ENCODE results near the gene SASS6.

The SASS6 gene

GRCh38 chr1:100141192-100141591 lies 8.5 kb upstream of the SASS6 start:
- Histone ChIP-seq H2AFZ (ENCODE audit: low read depth, low read length) (no peak overlapping the region), H3K4me1 (ENCODE audit: insufficient read depth, low read length) (no peaks in the 10 kb centered on the region), H3K9me3 (ENCODE audit: low read length) (no peaks in the 10 kb centered on the region), H3K4me3 (ENCODE audit: low read length) (no peak overlapping the region), H3K27me3 (ENCODE audit: insufficient read depth, low read length) (no peaks in the 10 kb centered on the region), H3K36me3 (ENCODE audit: insufficient read depth, low read length) (peaks cover 88% of the 10 kb centered on the region)

DNA sequence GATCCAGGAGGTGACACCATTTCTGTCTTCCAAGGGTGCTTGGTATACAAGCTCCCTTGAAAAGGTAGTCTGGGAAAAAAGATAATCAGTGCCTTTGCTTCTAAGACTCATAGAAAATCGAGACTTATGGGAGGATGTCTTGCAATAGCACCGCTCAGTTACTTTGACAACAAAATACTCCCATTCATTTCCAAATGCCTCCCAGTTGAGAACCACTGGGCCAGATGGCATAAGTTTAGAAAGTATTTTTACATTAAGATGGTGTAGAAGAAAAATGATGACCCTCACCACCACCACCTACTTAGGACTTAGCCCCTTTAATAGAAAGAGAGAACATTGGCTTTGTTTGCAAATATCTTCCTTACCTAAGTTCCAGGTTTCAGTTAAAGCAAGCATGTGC lies 4.9 kb upstream of the SASS6 start:
- no peaks in the 10 kb centered on the region for H3K27me3 ChIP-seq (ENCODE audit: insufficient read depth, low read length)
- no peak overlapping the region for H3K4me3 ChIP-seq (ENCODE audit: low read length)
- H3K36me3 ChIP-seq (ENCODE audit: insufficient read depth, low read length), result peaks cover 56% of the 10 kb centered on the region

GRCh38 chr1:100134872-100135271 lies 2.1 kb upstream of the SASS6 start:
- H3K27me3 ChIP-seq (ENCODE audit: insufficient read depth, low read length), result no peaks in the 10 kb centered on the region
- H3K4me3 ChIP-seq (ENCODE audit: low read length), result no peak overlapping the region
- no peak overlapping the region for H2AFZ ChIP-seq (ENCODE audit: low read depth, low read length)
- peaks cover 33% of the 10 kb centered on the region for H3K36me3 ChIP-seq (ENCODE audit: insufficient read depth, low read length)
- H3K9me3 ChIP-seq (ENCODE audit: low read length), result no peaks in the 10 kb centered on the region
- peaks cover 16% of the 10 kb centered on the region for H3K4me1 ChIP-seq (ENCODE audit: insufficient read depth, low read length)

More for the DNA sequence above, 4.9 kb upstream of the SASS6 start:
- Histone ChIP-seq H2AFZ (ENCODE audit: low read depth, low read length) (no peak overlapping the region), H3K4me1 (ENCODE audit: insufficient read depth, low read length) (peaks cover 6% of the 10 kb centered on the region), H3K9me3 (ENCODE audit: low read length) (no peaks in the 10 kb centered on the region)

- no peak overlapping the region for H2AFZ ChIP-seq (ENCODE audit: low read depth, low read length)
- H3K27me3 ChIP-seq (ENCODE audit: insufficient read depth, low read length), result no peaks in the 10 kb centered on the region
- no peaks in the 10 kb centered on the region for H3K9me3 ChIP-seq (ENCODE audit: low read length)
- H3K4me1 ChIP-seq (ENCODE audit: insufficient read depth, low read length), result peaks cover 16% of the 10 kb centered on the region
- H3K36me3 ChIP-seq (ENCODE audit: insufficient read depth, low read length), result peaks cover 3% of the 10 kb centered on the region
- peak overlapping the region; percentile 89 for H3K4me3 ChIP-seq (ENCODE audit: low read length)
These were observed 1.1 kb downstream of the SASS6 start for GRCh38 chr1:100131623-100132022.

DNA sequence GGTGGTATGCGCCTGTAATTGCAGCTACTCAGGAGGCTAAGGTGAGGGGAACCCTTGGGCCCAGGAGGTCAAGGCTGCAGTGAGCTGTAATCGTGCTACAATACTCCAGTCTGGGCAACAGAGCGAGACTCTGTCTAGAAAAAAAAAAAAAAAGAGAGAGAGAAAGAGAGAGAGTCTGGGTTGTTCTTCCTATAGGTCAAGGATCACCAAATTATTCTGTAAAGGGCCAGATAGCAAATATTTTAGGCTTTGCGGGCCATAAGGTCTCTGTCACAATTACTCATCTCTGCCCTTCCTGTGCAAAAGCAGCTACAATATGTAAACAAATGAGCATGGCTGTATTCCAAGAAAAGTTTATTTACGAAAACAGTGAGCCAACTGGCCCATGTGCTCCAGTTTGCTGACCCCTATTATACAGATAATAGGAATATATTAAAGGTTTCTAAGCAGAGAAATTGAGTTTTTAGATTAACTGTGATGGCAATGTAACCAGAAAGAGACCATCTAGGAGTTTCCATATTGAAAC lies 2.1 kb downstream of the SASS6 start:
- H3K4me3 ChIP-seq (ENCODE audit: low read length), result no peak overlapping the region
- no peaks in the 10 kb centered on the region for H3K9me3 ChIP-seq (ENCODE audit: low read length)

GRCh38 chr1:100127226-100127625 lies 5.5 kb downstream of the SASS6 start:
- Histone ChIP-seq H3K27me3 (ENCODE audit: insufficient read depth, low read length) (no peaks in the 10 kb centered on the region), H3K36me3 (ENCODE audit: insufficient read depth, low read length) (peaks cover 5% of the 10 kb centered on the region), H2AFZ (ENCODE audit: low read depth, low read length) (no peak overlapping the region), H3K4me1 (ENCODE audit: insufficient read depth, low read length) (peaks cover 9% of the 10 kb centered on the region), H3K9me3 (ENCODE audit: low read length) (no peaks in the 10 kb centered on the region), H3K4me3 (ENCODE audit: low read length) (no peak overlapping the region)

More for the DNA sequence above, 2.1 kb downstream of the SASS6 start:
- Histone ChIP-seq H2AFZ (ENCODE audit: low read depth, low read length) (no peak overlapping the region), H3K36me3 (ENCODE audit: insufficient read depth, low read length) (peaks cover 2% of the 10 kb centered on the region), H3K4me1 (ENCODE audit: insufficient read depth, low read length) (peaks cover 16% of the 10 kb centered on the region), H3K27me3 (ENCODE audit: insufficient read depth, low read length) (no peaks in the 10 kb centered on the region)

GRCh38 chr1:100122177-100122576 lies 10.6 kb downstream of the SASS6 start:
- Histone ChIP-seq H3K9me3 (ENCODE audit: low read length) (no peaks in the 10 kb centered on the region), H2AFZ (ENCODE audit: low read depth, low read length) (no peak overlapping the region), H3K36me3 (ENCODE audit: insufficient read depth, low read length) (peaks cover 16% of the 10 kb centered on the region), H3K4me3 (ENCODE audit: low read length) (no peak overlapping the region), H3K4me1 (ENCODE audit: insufficient read depth, low read length) (no peaks in the 10 kb centered on the region), H3K27me3 (ENCODE audit: insufficient read depth, low read length) (no peaks in the 10 kb centered on the region)

DNA sequence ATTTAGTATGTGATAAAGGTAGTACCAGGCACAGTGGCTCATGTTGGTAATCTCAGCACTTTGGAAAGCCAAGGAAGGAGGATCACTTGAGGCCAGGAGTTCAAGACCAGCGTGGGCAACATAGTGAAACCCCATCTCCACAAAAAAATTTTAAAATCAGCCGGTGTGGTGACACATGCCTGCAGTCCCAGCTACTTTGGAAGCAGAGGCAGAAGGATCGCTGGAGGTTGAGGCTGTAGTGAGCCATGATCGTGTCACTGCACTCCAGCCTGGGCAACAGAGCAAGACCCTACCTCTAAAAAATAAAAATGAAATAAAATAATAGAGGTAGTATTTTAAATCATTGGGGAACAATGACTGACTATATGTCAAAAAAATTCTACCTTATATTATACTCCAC lies 17.2 kb downstream of the SASS6 start:
- Histone ChIP-seq H3K36me3 (ENCODE audit: insufficient read depth, low read length) (peaks cover 15% of the 10 kb centered on the region), H3K27me3 (ENCODE audit: insufficient read depth, low read length) (no peaks in the 10 kb centered on the region), H3K4me1 (ENCODE audit: insufficient read depth, low read length) (no peaks in the 10 kb centered on the region), H3K4me3 (ENCODE audit: low read length) (no peak overlapping the region), H3K9me3 (ENCODE audit: low read length) (no peaks in the 10 kb centered on the region), H2AFZ (ENCODE audit: low read depth, low read length) (no peak overlapping the region)

DNA sequence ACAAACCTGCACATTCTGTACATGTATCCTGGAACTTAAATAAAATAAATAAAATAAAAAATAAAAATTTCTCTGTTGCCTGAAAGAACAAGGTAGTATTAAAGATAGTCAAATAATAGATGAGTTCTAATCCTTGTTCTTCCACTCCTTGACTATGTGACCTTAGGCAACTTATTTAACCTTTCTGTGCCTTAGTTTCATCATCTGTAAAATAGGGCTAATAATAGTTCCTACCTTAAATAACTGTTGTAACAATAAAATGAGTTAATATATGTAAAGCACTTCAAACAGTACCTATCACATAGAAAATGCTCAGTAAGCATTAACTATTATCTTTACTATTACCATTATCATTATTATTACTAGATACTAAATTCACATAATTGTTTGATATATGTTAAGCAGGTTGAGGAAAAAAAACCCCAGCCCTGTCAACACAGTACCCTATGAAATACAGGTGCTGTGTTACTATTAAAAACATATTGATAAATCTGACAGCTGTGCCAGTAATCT lies 23.1 kb downstream of the SASS6 start:
- H3K27me3 ChIP-seq (ENCODE audit: insufficient read depth, low read length), result no peaks in the 10 kb centered on the region
- H3K36me3 ChIP-seq (ENCODE audit: insufficient read depth, low read length), result peaks cover 32% of the 10 kb centered on the region
- no peak overlapping the region for H2AFZ ChIP-seq (ENCODE audit: low read depth, low read length)
- H3K4me1 ChIP-seq (ENCODE audit: insufficient read depth, low read length), result no peaks in the 10 kb centered on the region
- H3K9me3 ChIP-seq (ENCODE audit: low read length), result no peaks in the 10 kb centered on the region
- no peak overlapping the region for H3K4me3 ChIP-seq (ENCODE audit: low read length)

GRCh38 chr1:100107696-100108095 lies 25.0 kb downstream of the SASS6 start:
- Histone ChIP-seq H3K4me1 (ENCODE audit: insufficient read depth, low read length) (no peaks in the 10 kb centered on the region), H3K9me3 (ENCODE audit: low read length) (no peaks in the 10 kb centered on the region), H2AFZ (ENCODE audit: low read depth, low read length) (no peak overlapping the region), H3K27me3 (ENCODE audit: insufficient read depth, low read length) (no peaks in the 10 kb centered on the region), H3K4me3 (ENCODE audit: low read length) (no peak overlapping the region), H3K36me3 (ENCODE audit: insufficient read depth, low read length) (peaks cover 47% of the 10 kb centered on the region)

GRCh38 chr1:100101564-100101963 lies 31.2 kb downstream of the SASS6 start:
- Histone ChIP-seq H3K4me1 (ENCODE audit: insufficient read depth, low read length) (no peaks in the 10 kb centered on the region), H3K4me3 (ENCODE audit: low read length) (no peak overlapping the region), H2AFZ (ENCODE audit: low read depth, low read length) (no peak overlapping the region), H3K9me3 (ENCODE audit: low read length) (peaks cover 2% of the 10 kb centered on the region), H3K27me3 (ENCODE audit: insufficient read depth, low read length) (no peaks in the 10 kb centered on the region), H3K36me3 (ENCODE audit: insufficient read depth, low read length) (peaks cover 60% of the 10 kb centered on the region)

- peaks cover 51% of the 10 kb centered on the region for H3K36me3 ChIP-seq (ENCODE audit: insufficient read depth, low read length)
- H3K9me3 ChIP-seq (ENCODE audit: low read length), result peaks cover 2% of the 10 kb centered on the region
- no peaks in the 10 kb centered on the region for H3K27me3 ChIP-seq (ENCODE audit: insufficient read depth, low read length)
- no peak overlapping the region for H2AFZ ChIP-seq (ENCODE audit: low read depth, low read length)
- no peaks in the 10 kb centered on the region for H3K4me1 ChIP-seq (ENCODE audit: insufficient read depth, low read length)
- H3K4me3 ChIP-seq (ENCODE audit: low read length), result no peak overlapping the region
These were observed 32.5 kb downstream of the SASS6 start for GRCh38 chr1:100100202-100100601.

DNA sequence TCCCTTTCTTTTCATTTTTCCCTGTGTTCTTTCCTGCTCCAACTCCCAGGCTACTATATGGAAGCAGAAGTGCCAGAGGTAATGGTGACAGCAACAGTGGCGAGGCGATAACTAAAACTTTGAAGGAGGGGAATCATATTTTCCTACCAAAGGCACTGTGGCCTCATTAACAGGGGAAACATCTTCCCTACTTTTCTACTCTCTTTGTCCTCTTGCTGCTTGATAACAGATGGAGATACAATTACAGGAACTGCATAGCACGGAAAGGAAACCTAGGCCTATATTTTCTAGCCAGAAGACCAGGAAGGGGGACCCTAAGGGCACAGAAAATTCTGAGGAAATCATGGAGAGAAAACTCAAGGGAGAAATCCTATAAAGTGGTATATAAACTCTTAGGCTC lies 42.3 kb downstream of the SASS6 start:
- no peaks in the 10 kb centered on the region for H3K27me3 ChIP-seq (ENCODE audit: insufficient read depth, low read length)
- H2AFZ ChIP-seq (ENCODE audit: low read depth, low read length), result no peak overlapping the region
- H3K4me1 ChIP-seq (ENCODE audit: insufficient read depth, low read length), result no peaks in the 10 kb centered on the region
- H3K9me3 ChIP-seq (ENCODE audit: low read length), result no peaks in the 10 kb centered on the region
- no peak overlapping the region for H3K4me3 ChIP-seq (ENCODE audit: low read length)
- peaks cover 18% of the 10 kb centered on the region for H3K36me3 ChIP-seq (ENCODE audit: insufficient read depth, low read length)

- Histone ChIP-seq H3K4me3 (ENCODE audit: low read length) (no peak overlapping the region), H3K4me1 (ENCODE audit: insufficient read depth, low read length) (no peaks in the 10 kb centered on the region), H3K27me3 (ENCODE audit: insufficient read depth, low read length) (no peaks in the 10 kb centered on the region), H3K36me3 (ENCODE audit: insufficient read depth, low read length) (peaks cover 26% of the 10 kb centered on the region), H2AFZ (ENCODE audit: low read depth, low read length) (no peak overlapping the region), H3K9me3 (ENCODE audit: low read length) (no peaks in the 10 kb centered on the region)
These were observed 43.6 kb downstream of the SASS6 start for GRCh38 chr1:100089082-100089481.

Data from neuron (in vitro differentiated cells).